ENCODE measurements around the gene F11R.

DNA sequence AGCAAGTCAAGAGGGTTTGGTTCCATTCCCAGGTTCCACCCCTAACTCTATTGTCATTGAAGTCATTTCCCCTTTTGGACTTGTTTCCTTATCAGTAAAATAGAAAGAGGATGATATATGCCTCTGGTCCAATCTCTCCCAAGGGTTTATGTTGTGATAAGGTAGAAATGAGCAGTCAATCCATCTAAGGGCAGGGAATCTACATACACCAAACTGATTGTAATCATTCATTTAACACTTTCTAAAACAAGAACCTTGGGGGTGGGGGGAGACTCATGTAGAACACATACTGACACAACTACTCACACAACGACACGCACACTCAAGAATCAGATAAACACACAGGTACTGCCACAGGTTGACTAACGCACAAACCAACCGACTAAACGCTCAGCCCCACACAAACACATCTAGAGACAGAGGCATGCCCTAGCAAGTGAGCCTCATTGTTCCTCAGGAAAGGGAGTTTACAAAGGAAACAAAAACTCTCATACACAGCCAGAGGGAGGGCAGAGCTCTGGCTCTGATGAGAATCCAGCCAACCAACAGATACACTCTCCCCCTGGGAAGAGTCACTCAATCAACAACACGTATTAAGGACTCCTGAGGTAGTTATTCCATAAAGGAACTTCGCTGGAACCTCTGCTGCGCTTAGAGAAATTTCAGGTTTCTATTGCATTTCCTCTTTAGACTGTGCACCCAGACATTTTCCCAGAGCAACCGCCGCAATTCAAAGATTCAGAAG is 1.0 kb downstream of the F11R start:
- TF ChIP-seq ZNF274 (IDR thresholded peaks at IDR 0.05; ENCODE audit: low read depth, low read length) (no peak), SUZ12 (IDR thresholded peaks at IDR 0.05; ENCODE audit: extremely low read depth, insufficient read depth, insufficient read length) (no peak), YY1 (IDR thresholded peaks at IDR 0.05; ENCODE audit: insufficient read depth, insufficient read length) (no peak)

Data from NT2/D1 (cell line).